Stimulated activated effector memory CD8-positive, alpha-beta T cell treated with anti-CD3 and anti-CD28 coated beads, Interleukin-12 subunit alpha, Interleukin-12 subunit beta, amount 100 ng/mL, for 72 hours (primary cell): ENCODE results near the gene CYSRT1.
"Not testable (repeated sequence)": the region's sequence is repeated elsewhere in the genome, so short reads cannot be mapped to it uniquely, and the experiment has no call there.

ENCODE experiments used
- ATAC-seq: fragments of 150-1000 bp; cut with Tn5 transposase; 2 replicates; pipeline ENCODE4 v1.10.0; 2021
- DNase-seq, 2 donors: peaks; one replicate each; pipeline ENCODE4 v3.0.0; 2021 to 2022; ENCODE audit warnings: low spot score in 2 of 2
- H3K27ac Mint-ChIP-seq: one replicate; pipeline ENCODE4 v1.8.0; 2022; ENCODE audit warnings: mild to moderate bottlenecking, mixed read lengths
- H3K36me3 Mint-ChIP-seq: one replicate; pipeline ENCODE4 v1.8.0; 2022; ENCODE audit warnings: mild to moderate bottlenecking, mixed read lengths
- H3K4me1 Mint-ChIP-seq: one replicate; pipeline ENCODE4 v1.8.0; 2022; ENCODE audit warnings: mixed read lengths
- H3K4me3 Mint-ChIP-seq: one replicate; pipeline ENCODE4 v1.8.0; 2022; ENCODE audit warnings: mild to moderate bottlenecking, mixed read lengths
- H3K9me3 Mint-ChIP-seq: one replicate; pipeline ENCODE4 v1.8.0; 2022; ENCODE audit warnings: mixed read lengths

CYSRT1 gene

DNA sequence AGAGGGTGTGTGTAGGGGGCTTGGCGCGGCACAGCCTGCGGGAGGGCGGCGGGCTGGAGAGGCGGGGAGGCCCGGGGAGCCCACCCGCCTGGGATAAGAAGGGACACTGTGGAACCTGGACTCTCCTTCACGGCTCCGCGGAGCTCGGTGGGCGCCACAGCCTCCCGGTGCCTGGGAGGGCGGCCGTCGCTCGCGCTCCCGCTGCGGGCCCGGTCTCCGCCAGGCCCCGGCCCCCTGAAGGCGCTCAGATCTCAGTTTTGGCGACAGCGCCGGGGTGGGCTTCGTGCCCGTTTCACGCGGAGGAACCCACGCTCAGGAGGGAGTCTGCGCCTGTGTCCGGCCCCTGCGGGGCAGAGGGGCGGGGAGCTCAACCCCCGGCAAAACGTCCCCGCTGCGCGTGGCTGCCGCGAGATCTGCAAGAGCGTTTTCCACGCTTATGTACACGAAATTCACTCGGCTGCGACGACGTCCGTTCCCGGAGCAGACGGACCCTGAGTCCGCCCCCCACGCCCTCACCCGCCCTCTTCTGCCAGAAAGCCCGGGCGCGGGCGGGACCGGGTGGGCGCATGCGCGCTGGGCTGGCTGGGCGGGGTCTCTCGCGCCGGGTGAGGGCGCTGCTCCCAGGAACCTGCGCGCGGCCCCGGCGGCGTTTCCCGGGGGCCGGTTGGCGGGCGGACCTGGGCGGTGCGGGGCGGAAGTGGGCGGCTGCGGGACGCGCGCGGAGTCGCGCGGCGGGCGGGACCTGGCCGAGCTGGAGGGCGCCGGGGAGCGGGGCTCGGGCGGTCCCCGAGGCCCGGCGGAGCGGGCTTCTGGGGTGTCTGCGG is 29.9 kb downstream of the CYSRT1 start, which contains the start of gene NELFB:
NELFB (plus strand) TSS at position 704 of the 824 bp plus-strand sequence.
- H3K4me1 Mint-ChIP-seq = peaks cover 7% of the 10 kb centered on the region
- ATAC-seq (peak; percentile 89), DNase-seq (peak; percentile 99 to 100)
- no peaks in the 10 kb centered on the region for H3K9me3 Mint-ChIP-seq
- peak within 1 kb of the TSS; percentile 91 for H3K27ac Mint-ChIP-seq
- peaks cover 44% of the 10 kb centered on the region for H3K36me3 Mint-ChIP-seq
- H3K4me3 Mint-ChIP-seq = peak within 1 kb of the TSS; percentile 87

DNA sequence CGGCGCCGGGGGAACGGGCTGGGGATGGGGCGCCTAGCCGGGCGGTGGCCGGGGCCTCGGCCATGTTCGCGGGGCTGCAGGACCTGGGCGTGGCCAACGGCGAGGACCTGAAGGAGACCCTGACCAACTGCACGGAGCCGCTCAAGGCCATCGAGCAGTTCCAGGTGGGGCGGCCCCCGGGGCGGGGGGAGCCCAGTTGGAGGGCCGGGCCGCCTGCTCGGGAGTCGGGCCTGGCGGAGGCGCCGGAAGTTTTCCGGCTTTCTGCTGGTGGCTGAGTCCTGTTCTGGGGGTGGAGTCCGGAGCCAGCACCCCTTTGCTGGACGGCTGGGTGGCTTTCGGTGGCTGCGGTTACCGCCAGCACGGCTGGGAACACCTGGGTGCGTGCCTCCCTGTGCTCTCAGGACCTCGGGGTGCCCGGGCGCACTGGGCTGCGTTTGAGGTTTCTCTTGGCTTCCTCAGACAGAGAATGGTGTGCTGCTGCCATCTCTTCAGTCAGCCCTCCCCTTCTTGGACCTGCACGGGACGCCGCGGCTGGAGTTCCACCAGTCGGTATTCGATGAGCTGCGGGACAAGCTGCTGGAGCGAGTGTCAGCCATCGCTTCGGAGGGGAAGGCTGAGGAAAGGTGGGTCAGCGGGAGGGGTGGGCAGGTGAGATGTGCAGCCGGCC is 30.6 kb downstream of the CYSRT1 start:
- H3K4me1 Mint-ChIP-seq = peaks cover 7% of the 10 kb centered on the region
- DNase-seq (no peak), ATAC-seq (no peak)
- no peak overlapping the region for H3K27ac Mint-ChIP-seq
- H3K36me3 Mint-ChIP-seq = peaks cover 51% of the 10 kb centered on the region
- H3K4me3 Mint-ChIP-seq = peak overlapping the region; percentile 87
- H3K9me3 Mint-ChIP-seq = no peaks in the 10 kb centered on the region

DNA sequence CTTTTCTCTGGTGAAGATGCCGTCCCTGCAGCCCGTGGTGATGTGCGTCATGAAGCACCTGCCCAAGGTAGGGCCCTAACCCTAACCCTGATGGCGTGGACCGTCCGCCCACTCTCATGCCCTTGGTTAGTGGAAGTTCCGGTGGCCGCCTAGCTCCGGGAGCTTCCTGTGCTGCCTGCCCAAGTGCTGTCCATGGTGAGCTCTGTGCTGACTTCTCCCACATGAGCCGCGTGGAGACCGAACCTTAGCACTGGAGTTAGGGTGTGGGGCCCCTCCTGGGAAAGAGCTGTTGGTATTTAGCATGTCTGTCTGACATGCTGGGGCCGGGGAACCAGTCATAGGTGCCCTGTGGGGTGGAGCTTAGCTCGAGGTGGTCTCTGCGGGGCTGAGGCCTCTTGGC is 31.4 kb downstream of the CYSRT1 start:
- no peak for ATAC-seq

DNA sequence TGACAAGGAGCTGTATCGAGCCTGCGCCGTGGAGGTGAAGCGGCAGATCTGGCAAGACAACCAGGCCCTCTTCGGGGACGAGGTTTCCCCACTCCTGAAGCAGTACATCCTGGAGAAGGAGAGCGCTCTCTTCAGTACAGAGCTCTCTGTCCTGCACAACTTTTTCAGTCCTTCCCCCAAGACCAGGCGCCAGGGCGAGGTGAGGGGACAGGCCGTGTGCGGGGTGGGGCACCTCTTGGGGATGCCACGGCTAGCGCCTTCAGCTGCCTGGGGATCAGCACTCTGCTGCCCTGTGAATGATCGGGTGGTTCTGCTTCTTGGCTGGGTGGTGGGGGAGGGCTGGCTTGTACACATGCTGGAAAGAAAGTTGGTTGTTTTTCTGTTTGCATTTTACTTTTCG is 31.9 kb downstream of the CYSRT1 start:
- H3K9me3 Mint-ChIP-seq = no peaks in the 10 kb centered on the region
- peak overlapping the region; percentile 87 for H3K4me3 Mint-ChIP-seq
- peaks cover 11% of the 10 kb centered on the region for H3K4me1 Mint-ChIP-seq
- no peak for ATAC-seq
- peaks cover 64% of the 10 kb centered on the region for H3K36me3 Mint-ChIP-seq
- peak overlapping the region; percentile 10 for H3K27ac Mint-ChIP-seq
- DNase-seq = no peak

More for the DNA sequence above, 31.4 kb downstream of the CYSRT1 start:
- Mint-ChIP-seq H3K4me1 (peaks cover 7% of the 10 kb centered on the region), H3K27ac (peak overlapping the region; percentile 10), H3K9me3 (no peaks in the 10 kb centered on the region), H3K36me3 (peaks cover 59% of the 10 kb centered on the region), H3K4me3 (peak overlapping the region; percentile 87)
- DNase-seq = no peak

DNA sequence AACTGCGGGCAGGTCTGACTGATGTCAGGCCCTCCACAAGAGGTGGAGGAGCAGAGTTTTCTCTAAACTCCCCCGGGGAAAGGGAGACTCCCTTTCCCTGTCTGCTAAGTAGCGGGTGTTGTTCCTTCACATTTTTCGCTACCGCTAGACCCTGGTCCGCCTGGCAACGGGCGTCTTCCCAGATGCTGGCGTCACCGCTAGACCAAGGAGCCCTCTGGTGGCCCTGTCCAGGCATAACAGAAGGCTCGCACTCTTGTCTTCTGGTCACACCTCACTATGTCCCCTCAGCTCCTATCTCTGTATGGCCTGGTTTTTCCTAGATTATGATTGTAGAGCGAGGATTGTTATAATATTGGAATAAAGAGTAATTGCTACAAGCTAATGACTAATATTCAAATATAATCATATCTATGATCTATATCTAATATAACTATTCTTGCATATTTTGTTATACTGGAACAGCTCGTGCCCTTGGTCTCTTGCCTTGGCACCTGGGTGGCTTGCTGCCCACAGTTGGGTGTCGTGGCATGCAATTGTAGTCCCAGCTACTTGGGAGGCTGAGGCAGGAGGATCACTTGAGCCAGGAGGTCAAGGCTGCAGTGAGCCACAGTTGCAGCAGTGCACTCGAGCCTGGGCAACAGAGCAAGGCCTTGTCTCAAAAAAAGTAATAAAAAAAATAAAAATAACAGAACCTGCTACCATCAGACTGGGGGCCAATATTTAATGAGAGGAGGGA is 37.4 kb downstream of the CYSRT1 start:
- DNase-seq, ATAC-seq, H3K4me1 Mint-ChIP-seq, H3K4me3 Mint-ChIP-seq, H3K27ac Mint-ChIP-seq, H3K9me3 Mint-ChIP-seq: not testable (repeated sequence)
- H3K36me3 Mint-ChIP-seq = peaks cover 84% of the 10 kb centered on the region

DNA sequence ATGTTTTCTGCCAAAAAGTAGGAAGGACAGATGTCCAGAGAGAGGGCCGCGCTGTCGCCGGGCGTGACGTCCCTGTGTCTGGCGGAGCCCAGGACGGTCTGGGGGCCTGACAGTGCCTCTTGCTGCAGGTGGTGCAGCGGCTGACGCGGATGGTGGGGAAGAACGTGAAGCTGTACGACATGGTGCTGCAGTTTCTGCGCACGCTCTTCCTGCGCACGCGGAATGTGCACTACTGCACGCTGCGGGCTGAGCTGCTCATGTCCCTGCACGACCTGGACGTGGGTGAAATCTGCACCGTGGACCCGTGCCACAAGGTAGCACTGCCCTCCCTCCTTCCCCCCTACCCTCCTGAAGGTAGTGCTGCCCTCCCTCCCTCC is 37.9 kb downstream of the CYSRT1 start:
- Mint-ChIP-seq H3K27ac (no peak overlapping the region), H3K4me3 (no peak overlapping the region), H3K36me3 (peaks cover 84% of the 10 kb centered on the region), H3K9me3 (no peaks in the 10 kb centered on the region), H3K4me1 (peaks cover 5% of the 10 kb centered on the region)
- DNase-seq (no peak), ATAC-seq (no peak)

DNA sequence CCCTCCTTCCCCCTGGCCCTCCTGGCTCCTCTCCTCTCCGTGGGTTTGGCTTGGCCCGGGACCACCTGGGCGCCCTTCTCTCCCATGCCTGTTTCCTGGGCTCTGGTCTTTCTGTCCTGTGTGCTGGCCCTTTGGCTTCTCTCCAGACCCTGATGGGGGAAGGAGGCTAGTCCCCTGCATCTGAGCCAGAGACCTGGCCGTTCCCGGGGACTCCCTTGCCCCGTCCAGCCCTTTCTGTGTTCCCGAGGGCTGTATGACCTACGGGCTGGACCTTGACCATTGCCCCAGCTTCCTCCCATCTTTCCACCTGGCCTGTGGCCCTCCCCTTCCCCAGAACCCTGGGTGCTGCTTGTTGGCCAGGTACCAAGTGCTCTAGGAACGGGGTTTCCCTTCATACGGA is 38.5 kb downstream of the CYSRT1 start:
- no peak overlapping the region for H3K4me3 Mint-ChIP-seq
- H3K9me3 Mint-ChIP-seq = no peaks in the 10 kb centered on the region
- H3K36me3 Mint-ChIP-seq = peaks cover 84% of the 10 kb centered on the region
- DNase-seq (no peak), ATAC-seq (no peak)
- H3K27ac Mint-ChIP-seq = peak overlapping the region; percentile 60
- H3K4me1 Mint-ChIP-seq = peaks cover 8% of the 10 kb centered on the region

DNA sequence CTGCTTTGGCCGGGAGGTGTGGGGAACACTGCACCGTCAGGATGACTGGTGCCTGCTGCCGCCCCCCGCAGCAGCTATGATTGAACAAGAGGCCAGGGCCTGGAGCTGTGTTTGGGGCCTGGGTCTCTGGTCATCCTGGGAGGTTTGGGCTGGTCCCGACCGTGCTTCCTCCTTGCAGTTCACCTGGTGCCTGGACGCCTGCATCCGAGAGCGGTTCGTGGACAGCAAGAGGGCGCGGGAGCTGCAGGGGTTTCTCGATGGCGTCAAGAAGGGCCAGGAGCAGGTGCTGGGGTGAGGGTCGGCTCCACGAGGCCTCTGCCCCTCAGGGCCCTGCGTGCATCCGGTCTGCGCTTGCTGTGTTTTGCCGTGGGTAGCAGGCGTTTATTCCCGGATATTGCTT is 39.1 kb downstream of the CYSRT1 start:
- ATAC-seq (no peak), DNase-seq (no peak)
- Mint-ChIP-seq H3K9me3 (no peaks in the 10 kb centered on the region), H3K27ac (no peak overlapping the region), H3K36me3 (peaks cover 84% of the 10 kb centered on the region), H3K4me3 (no peak overlapping the region), H3K4me1 (peaks cover 13% of the 10 kb centered on the region)

DNA sequence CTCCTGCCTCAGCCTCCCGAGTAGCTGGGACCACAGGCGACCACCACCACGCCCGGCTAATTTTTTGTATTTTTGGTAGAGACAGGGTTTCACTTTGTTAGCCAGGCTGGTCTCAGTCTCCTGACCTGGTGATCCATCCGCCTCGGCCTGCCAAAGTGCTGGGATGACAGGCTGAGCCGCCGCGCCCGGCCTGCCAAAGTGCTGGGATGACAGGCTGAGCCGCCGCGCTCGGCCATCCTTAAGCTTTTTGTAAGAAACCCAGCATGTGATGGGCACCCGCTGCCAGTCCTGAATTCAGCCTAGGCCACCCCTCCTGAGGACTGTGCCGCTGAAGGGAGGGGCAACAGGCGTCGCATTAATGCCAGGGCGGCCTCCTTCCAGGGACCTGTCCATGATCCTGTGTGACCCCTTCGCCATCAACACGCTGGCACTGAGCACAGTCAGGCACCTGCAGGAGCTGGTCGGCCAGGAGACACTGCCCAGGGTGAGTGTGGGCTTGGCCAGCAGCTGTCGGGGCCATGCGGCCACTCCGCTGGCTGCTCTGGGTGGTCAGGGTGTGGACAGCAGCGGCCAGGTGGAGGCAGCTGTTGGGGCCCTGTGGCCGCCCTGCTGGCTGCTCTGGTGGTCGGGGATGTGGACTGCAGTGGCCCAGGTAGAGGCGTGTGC is 40.7 kb downstream of the CYSRT1 start:
- ATAC-seq (peak; percentile 22), DNase-seq (no peak)
- Mint-ChIP-seq H3K36me3 (peaks cover 84% of the 10 kb centered on the region), H3K4me3 (no peak overlapping the region), H3K4me1 (peaks cover 21% of the 10 kb centered on the region), H3K9me3 (no peaks in the 10 kb centered on the region), H3K27ac (no peak overlapping the region)

DNA sequence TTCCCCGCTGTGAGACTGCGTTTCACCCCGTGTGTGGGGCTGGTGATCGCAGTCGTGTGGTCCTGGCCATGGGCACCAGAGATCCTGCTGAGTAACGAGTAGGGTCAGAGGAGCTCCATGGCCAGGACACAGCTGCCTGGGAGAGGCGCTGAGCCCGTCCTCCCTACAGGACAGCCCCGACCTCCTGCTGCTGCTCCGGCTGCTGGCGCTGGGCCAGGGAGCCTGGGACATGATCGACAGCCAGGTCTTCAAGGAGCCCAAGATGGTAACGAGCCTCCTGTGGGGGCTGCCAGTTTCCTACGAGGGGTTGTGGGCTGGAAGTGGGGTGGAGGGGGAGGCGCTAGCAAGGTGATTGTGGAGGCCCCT is 41.2 kb downstream of the CYSRT1 start:
- H3K27ac Mint-ChIP-seq = no peak overlapping the region

DNA sequence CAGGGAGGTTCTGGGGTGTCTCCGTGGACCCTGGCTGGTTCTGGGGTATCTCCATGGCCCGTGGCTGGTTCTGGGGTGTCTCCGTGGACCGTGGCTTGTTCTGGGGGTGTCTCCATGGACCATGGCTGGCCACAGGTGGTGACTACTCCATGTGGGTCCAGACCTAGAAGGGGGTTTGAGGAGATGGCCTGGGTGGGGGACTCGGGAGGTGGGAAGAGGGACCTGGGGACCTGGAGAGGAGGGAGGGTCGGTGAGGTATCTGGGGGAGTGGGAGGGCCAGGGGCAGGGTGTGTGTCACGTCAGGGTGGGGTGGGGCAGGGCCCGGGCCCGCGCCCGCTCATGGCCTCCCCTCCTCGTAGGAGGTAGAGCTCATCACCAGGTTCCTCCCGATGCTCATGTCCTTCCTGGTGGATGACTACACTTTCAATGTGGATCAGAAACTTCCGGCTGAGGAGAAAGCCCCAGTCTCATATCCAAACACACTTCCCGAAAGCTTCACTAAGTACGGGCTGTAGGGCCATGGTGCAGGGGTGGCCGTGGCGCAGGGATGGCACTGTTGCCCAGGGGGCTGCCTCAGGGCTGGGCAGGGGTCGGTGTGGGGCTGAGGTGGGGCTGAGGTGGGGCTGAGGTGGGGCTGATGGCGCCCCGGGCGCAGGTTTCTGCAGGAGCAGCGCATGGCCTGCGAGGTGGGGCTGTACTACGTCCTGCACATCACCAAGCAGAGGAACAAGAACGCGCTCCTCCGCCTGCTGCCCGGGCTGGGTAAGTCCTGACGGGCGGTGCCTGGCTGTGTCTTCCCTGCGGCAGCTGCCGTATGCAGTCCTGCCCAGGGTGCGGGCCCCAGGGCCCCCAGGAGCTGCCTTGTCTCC is 41.8 kb downstream of the CYSRT1 start:
- Mint-ChIP-seq H3K4me3 (no peak overlapping the region), H3K4me1 (peaks cover 25% of the 10 kb centered on the region), H3K27ac (no peak overlapping the region), H3K36me3 (peaks cover 81% of the 10 kb centered on the region), H3K9me3 (no peaks in the 10 kb centered on the region)
- no peak for DNase-seq
- ATAC-seq = no peak

More for the DNA sequence above, 41.2 kb downstream of the CYSRT1 start:
- DNase-seq (no peak), ATAC-seq (no peak)
- Mint-ChIP-seq H3K36me3 (peaks cover 84% of the 10 kb centered on the region), H3K9me3 (no peaks in the 10 kb centered on the region), H3K4me1 (peaks cover 24% of the 10 kb centered on the region), H3K4me3 (no peak overlapping the region)

DNA sequence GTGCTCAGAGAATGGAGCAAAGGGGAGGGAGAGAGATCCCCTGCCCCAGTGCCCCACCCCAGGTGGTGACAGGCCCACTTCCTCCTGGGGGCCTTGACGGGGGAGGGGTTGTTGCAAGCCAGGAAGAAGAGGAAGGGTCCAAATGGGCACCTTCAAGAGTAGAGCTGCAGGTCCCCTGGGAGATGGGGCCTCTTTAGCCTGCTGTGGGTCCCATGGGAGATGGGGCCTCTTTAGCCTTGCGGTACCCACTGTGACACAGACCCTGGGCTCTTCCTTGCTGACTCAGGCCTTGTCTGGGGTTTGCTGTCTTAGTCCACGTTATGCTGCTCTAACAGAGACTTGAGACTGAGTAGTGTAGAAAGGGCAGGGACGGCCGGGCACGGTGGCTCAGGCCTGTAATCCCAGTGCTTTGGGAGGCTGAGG is 43.0 kb downstream of the CYSRT1 start:
- ATAC-seq = no peak
- no peak for DNase-seq
- H3K9me3 Mint-ChIP-seq = no peaks in the 10 kb centered on the region
- peaks cover 78% of the 10 kb centered on the region for H3K36me3 Mint-ChIP-seq
- H3K4me3 Mint-ChIP-seq = no peak overlapping the region
- H3K4me1 Mint-ChIP-seq = peaks cover 23% of the 10 kb centered on the region
- no peak overlapping the region for H3K27ac Mint-ChIP-seq

DNA sequence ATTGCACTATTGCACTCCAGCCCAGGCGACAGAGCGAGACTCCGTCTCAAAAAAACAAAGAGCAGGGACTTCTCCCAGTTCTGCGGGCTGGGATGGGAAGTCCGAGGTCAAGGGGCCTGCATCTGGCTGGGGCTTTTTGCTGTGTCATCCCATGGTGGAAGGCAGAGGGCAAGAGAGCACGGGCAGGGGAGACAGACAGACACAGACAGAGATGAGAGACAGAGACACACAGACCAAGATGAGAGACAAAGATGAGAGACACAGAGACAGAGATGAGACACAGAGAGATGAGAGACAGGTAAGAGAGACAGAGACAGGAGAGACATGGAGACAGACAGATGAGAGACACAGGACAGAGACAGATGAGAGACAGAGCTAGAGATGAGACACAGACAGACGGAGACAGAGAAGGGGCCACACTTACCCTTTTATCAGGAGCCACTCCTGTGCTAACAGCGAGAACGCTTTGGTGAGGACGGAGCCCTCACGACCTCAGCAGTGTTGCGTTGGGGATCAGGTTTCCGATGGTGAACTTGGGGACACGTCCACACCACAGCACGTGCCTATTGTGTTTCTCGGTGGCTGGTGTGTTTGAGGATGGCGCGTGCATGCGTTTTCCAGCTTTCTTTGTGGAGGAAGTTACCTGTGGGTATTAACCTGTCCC is 43.7 kb downstream of the CYSRT1 start:
- H3K27ac Mint-ChIP-seq = peak overlapping the region; percentile 16
- H3K9me3 Mint-ChIP-seq = no peaks in the 10 kb centered on the region
- no peak for ATAC-seq
- peaks cover 77% of the 10 kb centered on the region for H3K36me3 Mint-ChIP-seq
- peaks cover 23% of the 10 kb centered on the region for H3K4me1 Mint-ChIP-seq
- no peak overlapping the region for H3K4me3 Mint-ChIP-seq
- no peak for DNase-seq

DNA sequence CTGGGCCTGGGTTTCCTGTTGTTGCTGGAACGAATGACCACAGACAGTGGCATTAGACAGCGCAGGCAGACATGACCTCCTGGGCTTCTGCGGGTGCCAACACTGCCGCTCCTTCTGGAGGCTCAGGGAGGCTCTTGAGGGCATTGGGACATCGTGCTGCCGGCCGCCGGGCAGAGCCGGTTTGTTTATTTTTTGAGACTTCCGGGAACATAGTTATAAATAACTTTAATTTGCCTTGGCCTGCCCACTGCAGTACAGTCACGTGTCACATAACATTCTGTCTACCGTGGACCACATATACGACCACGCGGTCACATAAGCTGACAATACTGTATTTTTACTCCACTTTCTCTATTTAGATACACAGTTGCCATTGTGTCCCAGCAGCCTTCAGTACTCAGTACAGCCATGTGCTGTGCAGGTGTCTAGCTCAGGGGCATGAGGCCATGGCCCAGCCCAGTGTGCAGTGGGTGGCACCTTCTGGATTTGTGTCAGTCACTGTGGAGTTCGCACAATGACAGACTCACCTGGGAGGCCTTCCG is 44.3 kb downstream of the CYSRT1 start:
- no peak for DNase-seq
- H3K36me3 Mint-ChIP-seq = peaks cover 71% of the 10 kb centered on the region
- peak overlapping the region; percentile 54 for H3K27ac Mint-ChIP-seq
- H3K4me3 Mint-ChIP-seq = no peak overlapping the region
- peaks cover 26% of the 10 kb centered on the region for H3K4me1 Mint-ChIP-seq
- no peaks in the 10 kb centered on the region for H3K9me3 Mint-ChIP-seq
- no peak for ATAC-seq
